ENCODE results near the gene MICAL2. TPM values are rescaled to one million over a fixed set of nuclear protein-coding genes. Genes with fewer than 3 reads are reported as not detected.

Gene MICAL2
- total and polyA plus RNA-seq, 2 donors (not counting 3 experiments of a cell fraction or from before 2014, with no cell fraction given), result 67.6 to 200 TPM

GRCh38 chr11:12233602-12233925 lies 123.2 kb downstream of the MICAL2 start:
- Histone ChIP-seq H2AFZ (ENCODE audit: low read depth, low read length) (no peak overlapping the region), H3K4me2 (ENCODE audit: insufficient read depth, low read length) (peak overlapping the region; percentile 3), H3K79me2 (ENCODE audit: control insufficient read depth, insufficient read depth, low read length) (no peaks in the 10 kb centered on the region), H3K9me3 (replicated peaks; ENCODE audit: control insufficient read depth, insufficient read depth, low read length) (no peaks in the 10 kb centered on the region), H3K4me3 (replicated peaks in 1 of 3; ENCODE audit: insufficient read depth in 1 of 3, low read depth in 1 of 3, low read length in 3 of 3) (no peak overlapping the region), H3K9me1 (replicated peaks; ENCODE audit: control insufficient read depth, extremely low read depth, insufficient read depth, low read length) (no peaks in the 10 kb centered on the region), H3K36me3 (ENCODE audit: control insufficient read depth in 2 of 2, extremely low read depth in 1 of 2, insufficient read depth in 2 of 2, low read length in 2 of 2) (peaks cover 17 to 24% of the 10 kb centered on the region in 2 experiments), H3K9ac (replicated peaks; ENCODE audit: extremely low read depth, insufficient read depth, low read length) (peak overlapping the region; percentile 10), H3K27me3 (ENCODE audit: control insufficient read depth in 2 of 2, insufficient read depth in 2 of 2, low read length in 2 of 2) (no peaks in the 10 kb centered on the region), H4K20me1 (replicated peaks; ENCODE audit: control insufficient read depth, extremely low read depth, insufficient read depth, low read length) (no peaks in the 10 kb centered on the region), H3K4me1 (ENCODE audit: control insufficient read depth, extremely low read depth, insufficient read depth, low read length) (peaks cover 31% of the 10 kb centered on the region), H3K27ac (ENCODE audit: insufficient read depth, low read depth, low read length) (peak overlapping the region; percentile 88)
- intact Hi-C loops (cut with micrococcal nuclease) (loop anchor here (1.0 to 2.0 kb wide), 8 partner anchors 9 to 147 kb away; partner anchors contain the start of gene MICAL2), dilution Hi-C loops (cut with MboI; ENCODE audit: extremely low pct_ligation_motif_present, low sequenced_read_pairs) (no loop called here)
- FAIRE-seq (no peak), DNase-seq (ENCODE audit: low read depth, low spot score) (no peak)
- ChIA-PET POLR2A (interaction anchor here (0.8 to 0.9 kb wide), 2 partner anchors 51 to 70 kb away, joined by 3 to 6 read pairs; no protein-coding TSS in a partner anchor), CTCF (interaction anchor here (0.9 to 4.9 kb wide), 11 partner anchors 9 to 186 kb away, joined by 3 to 37 read pairs (median 6); no protein-coding TSS in a partner anchor)
- BruUV-seq (replicated peaks), result no TSS peak
- TF ChIP-seq GATA2 (IDR thresholded peaks at IDR 0.05; ENCODE audit: insufficient read depth, insufficient read length, low read depth, low read length) (no peak), FOS (IDR thresholded peaks at IDR 0.05; ENCODE audit: borderline replicate concordance, insufficient read depth, low read length) (no peak), MAX (IDR thresholded peaks at IDR 0.05; ENCODE audit: insufficient read depth, insufficient read length) (no peak), JUN (IDR thresholded peaks at IDR 0.05; ENCODE audit: borderline replicate concordance, insufficient read depth, insufficient read length, low read depth) (no peak), CTCF (IDR thresholded peaks at IDR 0.05; ENCODE audit: extremely low read depth in 1 of 2, insufficient read depth in 1 of 2, low read depth in 1 of 2, low read length in 2 of 2) (no peak), MYC (IDR thresholded peaks at IDR 0.05; ENCODE audit: low read depth, low read length) (no peak), EZH2 (IDR thresholded peaks at IDR 0.05; ENCODE audit: borderline replicate concordance, low read depth, low read length, severe bottlenecking) (no peak), POLR2A (IDR thresholded peaks at IDR 0.05; ENCODE audit: low read depth, low read length) (no peak), POLR2AphosphoS5 (IDR thresholded peaks at IDR 0.05; ENCODE audit: insufficient read depth, low read depth, low read length) (no peak)

Measured in endothelial cell of umbilical vein (primary cell).